Measurements from ENCODE around the gene AXIN1.

DNA sequence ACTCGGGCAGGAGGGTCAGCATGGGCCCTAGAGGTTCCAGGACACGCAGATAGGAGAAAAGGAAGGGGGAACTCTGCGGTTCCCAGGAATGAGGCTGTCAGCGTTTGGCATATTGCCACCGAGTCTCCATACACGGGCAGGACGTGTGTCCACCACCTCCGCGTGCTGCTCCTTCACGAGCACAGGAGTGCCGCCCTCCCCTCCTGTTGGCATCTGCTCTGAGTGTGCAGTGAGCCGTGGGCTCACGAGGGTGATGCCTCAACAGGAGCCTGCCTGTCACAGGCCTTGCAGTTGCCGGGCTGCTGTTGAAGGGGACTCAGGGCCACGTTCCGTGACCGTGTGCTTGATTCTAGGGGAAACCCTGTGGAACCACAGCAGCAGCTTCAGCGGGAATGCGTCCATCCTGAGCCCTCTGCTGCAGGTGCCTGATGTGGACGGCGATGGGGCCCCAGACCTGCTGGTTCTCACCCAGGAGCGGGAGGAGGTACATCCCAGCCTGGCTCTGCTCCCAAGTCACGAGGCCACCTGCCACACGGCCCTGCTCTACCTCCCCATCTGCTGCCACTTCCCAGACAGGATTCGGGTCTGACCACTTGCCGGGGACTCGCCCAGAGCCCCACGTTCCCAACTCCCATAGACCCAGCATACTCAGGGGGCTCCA, 91.4 kb downstream of the AXIN1 start:
- TF ChIP-seq, protein P1, sequence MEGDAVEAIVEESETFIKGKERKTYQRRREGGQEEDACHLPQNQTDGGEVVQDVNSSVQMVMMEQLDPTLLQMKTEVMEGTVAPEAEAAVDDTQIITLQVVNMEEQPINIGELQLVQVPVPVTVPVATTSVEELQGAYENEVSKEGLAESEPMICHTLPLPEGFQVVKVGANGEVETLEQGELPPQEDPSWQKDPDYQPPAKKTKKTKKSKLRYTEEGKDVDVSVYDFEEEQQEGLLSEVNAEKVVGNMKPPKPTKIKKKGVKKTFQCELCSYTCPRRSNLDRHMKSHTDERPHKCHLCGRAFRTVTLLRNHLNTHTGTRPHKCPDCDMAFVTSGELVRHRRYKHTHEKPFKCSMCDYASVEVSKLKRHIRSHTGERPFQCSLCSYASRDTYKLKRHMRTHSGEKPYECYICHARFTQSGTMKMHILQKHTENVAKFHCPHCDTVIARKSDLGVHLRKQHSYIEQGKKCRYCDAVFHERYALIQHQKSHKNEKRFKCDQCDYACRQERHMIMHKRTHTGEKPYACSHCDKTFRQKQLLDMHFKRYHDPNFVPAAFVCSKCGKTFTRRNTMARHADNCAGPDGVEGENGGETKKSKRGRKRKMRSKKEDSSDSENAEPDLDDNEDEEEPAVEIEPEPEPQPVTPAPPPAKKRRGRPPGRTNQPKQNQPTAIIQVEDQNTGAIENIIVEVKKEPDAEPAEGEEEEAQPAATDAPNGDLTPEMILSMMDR (IDR thresholded peaks at IDR 0.05), result no peak
- no peak for TF ChIP-seq POLR2A (IDR thresholded peaks at IDR 0.05)
- TF ChIP-seq POLR2AphosphoS5 (IDR thresholded peaks at IDR 0.05), result no peak

Data from prostate gland (tissue), 2 donors.